NCI-H2107 (cell line): ENCODE data around the gene OR2M4.
"Not testable (repeated sequence)": the region's sequence is repeated elsewhere in the genome, so short reads cannot be mapped to it uniquely, and the experiment has no call there.

Experiments used
- DNase-seq: peaks from one replicate; lab custom pipeline; 2025; lab: John Stamatoyannopoulos, UW

Gene OR2M4

GRCh38 chr1:248231117-248231516 lies at the start of gene OR2M4:
Gene OR2M4, plus strand, starts transcription at chr1:248231417. Its CDS starts 7,512 bp downstream, at chr1:248238929.
- DNase-seq, result no peak

- DNase-seq, result no peak
Measured at GRCh38 chr1:248183996-248184395, 47.2 kb upstream of the OR2M4 start.

GRCh38 chr1:248187363-248187762 lies 43.9 kb upstream of the OR2M4 start:
- no peak for DNase-seq

GRCh38 chr1:248189026-248189425 lies 42.2 kb upstream of the OR2M4 start:
- DNase-seq, result no peak

GRCh38 chr1:248194117-248194516 lies 37.1 kb upstream of the OR2M4 start:
- DNase-seq, result no peak

GRCh38 chr1:248196965-248197364 lies 34.3 kb upstream of the OR2M4 start, which contains the start of gene OR2M3:
Gene OR2M3, plus strand, starts transcription at chr1:248197265. Its CDS starts 5,803 bp downstream, at chr1:248203068.
- no peak for DNase-seq

GRCh38 chr1:248215880-248216279 lies 15.3 kb upstream of the OR2M4 start:
- no peak for DNase-seq

- no peak for DNase-seq
Measured at GRCh38 chr1:248225537-248225936, 5.7 kb upstream of the OR2M4 start.

- DNase-seq, result no peak
Measured at GRCh38 chr1:248229360-248229908, 1.8 kb upstream of the OR2M4 start.

- DNase-seq, result no peak
Measured at GRCh38 chr1:248239478-248239877, 8.3 kb downstream of the OR2M4 start.

GRCh38 chr1:248243204-248243603 lies 12.0 kb downstream of the OR2M4 start:
- DNase-seq, result no peak

- DNase-seq, result not testable (repeated sequence)
Measured at GRCh38 chr1:248259309-248259708, 28.1 kb downstream of the OR2M4 start.

- no peak for DNase-seq
Measured at GRCh38 chr1:248268178-248268577, 37.0 kb downstream of the OR2M4 start.

- not testable (repeated sequence) for DNase-seq
Measured at GRCh38 chr1:248273225-248273624, 42.0 kb downstream of the OR2M4 start.

GRCh38 chr1:248277876-248278275 lies 46.7 kb downstream of the OR2M4 start, which contains the start of gene OR2T33:
Gene OR2T33, minus strand, starts transcription at chr1:248277976. Its CDS starts 4,162 bp downstream, at chr1:248273814.
- DNase-seq, result no peak

GRCh38 chr1:248288391-248288790 lies 57.2 kb downstream of the OR2M4 start:
- DNase-seq, result no peak
